K562 (cell line): Measurements from ENCODE around the gene EYA3. TPM values are rescaled to one million over a fixed set of nuclear protein-coding genes. Genes with fewer than 3 reads are reported as not detected.

Experiments used
- CHD1 ChIP-seq: fragments of 200-600 bp; sonication (generic); IDR thresholded peaks from one replicate; pipeline ENCODE4 v1.6.1; 2012; ENCODE audit warnings: mild to moderate bottlenecking, moderate library complexity, low read length, inconsistent platforms
- ELF1 ChIP-seq: fragments of 200-800 bp; sonication (Bioruptor generic); IDR thresholded peaks from 2 replicates; pipeline ENCODE4 v1.6.1; 2016; ENCODE audit warnings: missing genetic modification characterization, missing compliant biosample characterization
- EP300 ChIP-seq: IDR thresholded peaks from 2 replicates; pipeline ENCODE4 v1.6.1; 2012; ENCODE audit warnings: low read length, improper control_type of control experiment
- HNRNPUL1 ChIP-seq: fragments of 200-400 bp; formaldehyde crosslinking; IDR thresholded peaks from 2 replicates; pipeline ENCODE4 v1.6.1; 2017; ENCODE audit warnings: low read length
- KHSRP ChIP-seq: fragments of 450-650 bp; IDR thresholded peaks from 2 replicates; pipeline ENCODE4 v1.6.1; 2017
- PTBP1 ChIP-seq: fragments of 200-400 bp; formaldehyde crosslinking; IDR thresholded peaks from 2 replicates; pipeline ENCODE4 v1.6.1; 2017; ENCODE audit warnings: low read depth, low read length
- RBM15 ChIP-seq: fragments of 200-400 bp; formaldehyde crosslinking; IDR thresholded peaks from 2 replicates; pipeline ENCODE4 v1.6.1; 2018; ENCODE audit warnings: mild to moderate bottlenecking, low read length, moderate library complexity; ENCODE audit not compliant: insufficient read depth
- RBM22 ChIP-seq: fragments of 200-400 bp; formaldehyde crosslinking; IDR thresholded peaks from 2 replicates; pipeline ENCODE4 v1.6.1; 2018; ENCODE audit warnings: low read length, low read depth; ENCODE audit not compliant: poor library complexity, severe bottlenecking
- SIN3A ChIP-seq, 2 experiments: fragments of 150-350 bp in 1 of 2; IDR thresholded peaks; 2 replicates each; pipeline ENCODE4 v1.6.1; 2011 to 2016; ENCODE audit warnings: borderline replicate concordance in 2 of 2, low read depth in 2 of 2, low read length in 2 of 2, mild to moderate bottlenecking in 2 of 2, moderate library complexity in 2 of 2; ENCODE audit not compliant: control insufficient read depth in 1 of 2
- SP2 ChIP-seq: IDR thresholded peaks from 2 replicates; pipeline ENCODE4 v1.6.1; 2011; ENCODE audit warnings: mild to moderate bottlenecking, low read depth, low read length, moderate library complexity; ENCODE audit not compliant: poor library complexity, severe bottlenecking; ENCODE audit errors: extremely low read depth
- TEAD1 ChIP-seq, 2 experiments: fragments of 450-650 bp in 1 of 2; sonication (generic) in 1 of 2; formaldehyde crosslinking; IDR thresholded peaks; 2 replicates each; pipeline versions ENCODE4 v1.4.0 to v1.8.0; 2020 to 2022; ENCODE audit warnings: mild to moderate bottlenecking in 2 of 2, missing genetic modification reagents in 1 of 2
- VEZF1 ChIP-seq: fragments of 200-800 bp; sonication (Bioruptor generic); IDR thresholded peaks from 2 replicates; pipeline ENCODE4 v1.6.1; 2017; ENCODE audit warnings: missing genetic modification characterization, missing compliant biosample characterization
- ZBTB26 ChIP-seq: fragments of 450-650 bp; formaldehyde crosslinking; IDR thresholded peaks from 2 replicates; pipeline ENCODE4 v1.4.0; 2022; ENCODE audit warnings: missing genetic modification characterization
- ZNF311 ChIP-seq: fragments of 250-450 bp; sonication (Bioruptor Pico); IDR thresholded peaks from 2 replicates; pipeline ENCODE4 v1.4.0; 2020; ENCODE audit warnings: mild to moderate bottlenecking, moderate library complexity
- ZNF644 ChIP-seq: fragments of 200-800 bp; sonication (Bioruptor generic); IDR thresholded peaks from 2 replicates; pipeline ENCODE4 v1.6.1; 2016; ENCODE audit warnings: low read depth, missing genetic modification characterization, missing compliant biosample characterization
- ZZZ3 ChIP-seq: fragments of 450-650 bp; IDR thresholded peaks from 2 replicates; pipeline ENCODE4 v1.6.1; 2016; ENCODE audit warnings: antibody characterized with exemption, mild to moderate bottlenecking, moderate library complexity
- polyA plus RNA-seq, 8 experiments: library from polyadenylated mRNA; depleted of rRNA in 4 of 8; stranded (reverse) in 5 of 8; unstranded in 3 of 8; fragments of >200 nt; fragmentation: Nextera tagmentation in 2 of 8; fragmentation: Illumina TruSeq in 1 of 8; extraction: Ambion mirVana in 2 of 8; extraction: Trizol in 1 of 8; gene quantifications; 2 replicates each; pipeline versions ENCODE4 v1.2.1 to v1.2.3, GENCODE V29; 2011 to 2014; ENCODE audit warnings: inconsistent platforms in 1 of 8, missing spikeins in 1 of 8
- total RNA-seq, 7 experiments: library from RNA; depleted of rRNA in 6 of 7; stranded (reverse); fragments of >200 nt in 6 of 7; fragmentation: Illumina TruSeq in 2 of 7; extraction: Trizol in 2 of 7; gene quantifications; 2 replicates each; pipeline versions ENCODE4 v1.2.1 to v1.2.3, GENCODE V29; 2011 to 2021; ENCODE audit warnings: low replicate concordance in 1 of 7
- TF ChIP-seq, protein P1 (sequence below): sonication (generic); IDR thresholded peaks from 2 replicates; pipeline ENCODE4 v1.6.1; 2016
- TF ChIP-seq, protein P2 (sequence below), 2 experiments: fragments of 450-650 bp in 1 of 2; IDR thresholded peaks; 2 replicates each; pipeline ENCODE4 v1.6.1; 2011 to 2017; ENCODE audit warnings: low read depth in 2 of 2, antibody characterized with exemption in 1 of 2, borderline replicate concordance in 1 of 2, low read length in 1 of 2, mild to moderate bottlenecking in 1 of 2, mixed read lengths in 1 of 2; ENCODE audit not compliant: control insufficient read depth in 1 of 2
- TF ChIP-seq, protein P3 (sequence below): fragments of 250-450 bp; sonication (Bioruptor Pico); IDR thresholded peaks from 2 replicates; pipeline ENCODE4 v1.4.0; 2020; ENCODE audit warnings: mild to moderate bottlenecking, moderate library complexity

Gene EYA3
- total and polyA plus RNA-seq, 9 of the 15 experiments (the other 6 are each of a cell fraction or from before 2014, with no cell fraction given), result 21.7 to 64.0 (median 43.6) TPM

- TF ChIP-seq, protein P1, sequence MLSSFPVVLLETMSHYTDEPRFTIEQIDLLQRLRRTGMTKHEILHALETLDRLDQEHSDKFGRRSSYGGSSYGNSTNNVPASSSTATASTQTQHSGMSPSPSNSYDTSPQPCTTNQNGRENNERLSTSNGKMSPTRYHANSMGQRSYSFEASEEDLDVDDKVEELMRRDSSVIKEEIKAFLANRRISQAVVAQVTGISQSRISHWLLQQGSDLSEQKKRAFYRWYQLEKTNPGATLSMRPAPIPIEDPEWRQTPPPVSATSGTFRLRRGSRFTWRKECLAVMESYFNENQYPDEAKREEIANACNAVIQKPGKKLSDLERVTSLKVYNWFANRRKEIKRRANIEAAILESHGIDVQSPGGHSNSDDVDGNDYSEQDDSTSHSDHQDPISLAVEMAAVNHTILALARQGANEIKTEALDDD, result peak; percentile 77; the same call in 1 of the 2 replicates
- no peak for TF ChIP-seq ZNF644 (tag)
- no peak for TF ChIP-seq ZBTB26 (CRISPR knock-in tag)
- TF ChIP-seq, protein P2, sequence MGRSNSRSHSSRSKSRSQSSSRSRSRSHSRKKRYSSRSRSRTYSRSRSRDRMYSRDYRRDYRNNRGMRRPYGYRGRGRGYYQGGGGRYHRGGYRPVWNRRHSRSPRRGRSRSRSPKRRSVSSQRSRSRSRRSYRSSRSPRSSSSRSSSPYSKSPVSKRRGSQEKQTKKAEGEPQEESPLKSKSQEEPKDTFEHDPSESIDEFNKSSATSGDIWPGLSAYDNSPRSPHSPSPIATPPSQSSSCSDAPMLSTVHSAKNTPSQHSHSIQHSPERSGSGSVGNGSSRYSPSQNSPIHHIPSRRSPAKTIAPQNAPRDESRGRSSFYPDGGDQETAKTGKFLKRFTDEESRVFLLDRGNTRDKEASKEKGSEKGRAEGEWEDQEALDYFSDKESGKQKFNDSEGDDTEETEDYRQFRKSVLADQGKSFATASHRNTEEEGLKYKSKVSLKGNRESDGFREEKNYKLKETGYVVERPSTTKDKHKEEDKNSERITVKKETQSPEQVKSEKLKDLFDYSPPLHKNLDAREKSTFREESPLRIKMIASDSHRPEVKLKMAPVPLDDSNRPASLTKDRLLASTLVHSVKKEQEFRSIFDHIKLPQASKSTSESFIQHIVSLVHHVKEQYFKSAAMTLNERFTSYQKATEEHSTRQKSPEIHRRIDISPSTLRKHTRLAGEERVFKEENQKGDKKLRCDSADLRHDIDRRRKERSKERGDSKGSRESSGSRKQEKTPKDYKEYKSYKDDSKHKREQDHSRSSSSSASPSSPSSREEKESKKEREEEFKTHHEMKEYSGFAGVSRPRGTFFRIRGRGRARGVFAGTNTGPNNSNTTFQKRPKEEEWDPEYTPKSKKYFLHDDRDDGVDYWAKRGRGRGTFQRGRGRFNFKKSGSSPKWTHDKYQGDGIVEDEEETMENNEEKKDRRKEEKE (IDR thresholded peaks at IDR 0.05; ENCODE audit: borderline replicate concordance in 1 of 2, control insufficient read depth in 1 of 2, low read depth in 2 of 2, low read length in 1 of 2), result no peak
- TF ChIP-seq EP300, result no peak
- no peak for TF ChIP-seq SIN3A (IDR thresholded peaks at IDR 0.05; ENCODE audit: borderline replicate concordance in 2 of 2, control insufficient read depth in 1 of 2, low read depth in 2 of 2, low read length in 2 of 2)
- no peak for TF ChIP-seq HNRNPUL1
- TF ChIP-seq RBM22, result no peak
- TF ChIP-seq KHSRP, result no peak
- no peak for TF ChIP-seq ZZZ3
- TF ChIP-seq RBM15, result no peak
- peak in 1 of 2 experiments; percentile 53; a peak in 1 of 4 replicates for TF ChIP-seq TEAD1 (CRISPR knock-in tag; IDR thresholded peaks at IDR 0.05)
- TF ChIP-seq ZNF311, result no peak
- TF ChIP-seq, protein P3, sequence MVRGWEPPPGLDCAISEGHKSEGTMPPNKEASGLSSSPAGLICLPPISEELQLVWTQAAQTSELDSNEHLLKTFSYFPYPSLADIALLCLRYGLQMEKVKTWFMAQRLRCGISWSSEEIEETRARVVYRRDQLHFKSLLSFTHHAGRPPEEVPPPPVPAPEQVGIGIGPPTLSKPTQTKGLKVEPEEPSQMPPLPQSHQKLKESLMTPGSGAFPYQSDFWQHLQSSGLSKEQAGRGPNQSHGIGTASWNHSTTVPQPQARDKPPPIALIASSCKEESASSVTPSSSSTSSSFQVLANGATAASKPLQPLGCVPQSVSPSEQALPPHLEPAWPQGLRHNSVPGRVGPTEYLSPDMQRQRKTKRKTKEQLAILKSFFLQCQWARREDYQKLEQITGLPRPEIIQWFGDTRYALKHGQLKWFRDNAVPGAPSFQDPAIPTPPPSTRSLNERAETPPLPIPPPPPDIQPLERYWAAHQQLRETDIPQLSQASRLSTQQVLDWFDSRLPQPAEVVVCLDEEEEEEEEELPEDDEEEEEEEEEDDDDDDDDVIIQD (CRISPR knock-in tag), result no peak
- no peak for TF ChIP-seq CHD1
- no peak for TF ChIP-seq PTBP1
- TF ChIP-seq SP2, result no peak
- TF ChIP-seq ELF1 (tag), result 0 out of 2 replicates have a peak, but pooled peaks have one; percentile 9
- peak; percentile 84 for TF ChIP-seq VEZF1 (CRISPR knock-in tag)
Observed at GRCh38 chr1:28136922-28137613, 48.7 kb upstream of the EYA3 start (continued).
